Subcutaneous adipose tissue (tissue), 4 donors: ENCODE results near the gene A1CF. TPM values are rescaled to one million over a fixed set of nuclear protein-coding genes. Genes with fewer than 3 reads are reported as not detected.

Source experiments
- CTCF ChIP-seq: fragments of 450-650 bp; IDR thresholded peaks from one replicate; pipeline ENCODE4 v1.5.1; 2016; ENCODE audit warnings: low read depth, mild to moderate bottlenecking, control low read depth, antibody characterized with exemption, moderate library complexity
- total RNA-seq, 4 donors: library from RNA; depleted of rRNA; stranded (reverse); fragments of >200 nt; gene quantifications; one replicate each; pipeline ENCODE4 v1.1.0, GENCODE V29; 2016

Gene A1CF
- total RNA-seq, 4 donors from 2014 or later = not detected

- TF ChIP-seq CTCF = no peak
Observed at GRCh38 chr10:50857579-50857978, 27.8 kb downstream of the A1CF start.

- TF ChIP-seq CTCF = no peak
Observed at GRCh38 chr10:50855461-50855860, 30.0 kb downstream of the A1CF start.

- no peak for TF ChIP-seq CTCF
Observed at GRCh38 chr10:50855015-50855414, 30.4 kb downstream of the A1CF start.

GRCh38 chr10:50853557-50853956, 31.9 kb downstream of the A1CF start:
- no peak for TF ChIP-seq CTCF

- no peak for TF ChIP-seq CTCF
Observed at GRCh38 chr10:50851884-50852671, 33.3 kb downstream of the A1CF start.

GRCh38 chr10:50850578-50851230, 34.7 kb downstream of the A1CF start:
- no peak for TF ChIP-seq CTCF

- TF ChIP-seq CTCF = no peak
Observed at GRCh38 chr10:50846753-50847152, 38.7 kb downstream of the A1CF start.
